ENCODE data around the gene NAAA.
"Not testable (repeated sequence)": the region's sequence is repeated elsewhere in the genome, so short reads cannot be mapped to it uniquely, and the experiment has no call there.

NAAA gene

DNA sequence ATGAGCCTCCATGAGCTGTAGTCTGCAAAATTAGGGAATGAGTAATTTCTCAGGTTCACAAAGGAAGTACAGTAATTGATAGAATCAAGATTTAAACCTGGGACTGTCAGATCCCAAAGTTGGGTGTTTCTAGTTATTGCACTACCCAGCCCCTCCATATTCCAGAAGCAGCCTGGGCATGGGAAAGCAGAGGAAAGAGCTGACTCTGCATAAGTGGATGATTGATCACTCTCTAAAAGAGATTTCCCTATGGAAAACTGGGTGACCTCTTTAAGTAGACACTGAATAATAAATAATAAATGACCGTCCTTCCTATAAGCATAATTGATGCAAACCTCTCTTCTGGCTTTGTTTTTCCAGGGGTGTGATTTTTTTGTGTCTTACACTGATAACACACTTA is 5.2 kb downstream of the NAAA start:
- DNase-seq (ENCODE audit: low spot score in 2 of 2) = no peak
- Mint-ChIP-seq H3K27ac (no peak overlapping the region), H3K4me3 (no peak overlapping the region), H3K9me3 (no peaks in the 10 kb centered on the region), H3K4me1 (peaks cover 12% of the 10 kb centered on the region), H3K36me3 (peaks cover 55% of the 10 kb centered on the region)
- no peak for ATAC-seq

GRCh38 chr4:75930152-75930551 is 10.7 kb downstream of the NAAA start:
- Mint-ChIP-seq H3K27ac (peak overlapping the region; percentile 46), H3K36me3 (peaks cover 64% of the 10 kb centered on the region), H3K4me1 (peaks cover 5% of the 10 kb centered on the region), H3K4me3 (no peak overlapping the region), H3K9me3 (no peaks in the 10 kb centered on the region)
- no peak for ATAC-seq
- no peak for DNase-seq (ENCODE audit: low spot score in 2 of 2)

DNA sequence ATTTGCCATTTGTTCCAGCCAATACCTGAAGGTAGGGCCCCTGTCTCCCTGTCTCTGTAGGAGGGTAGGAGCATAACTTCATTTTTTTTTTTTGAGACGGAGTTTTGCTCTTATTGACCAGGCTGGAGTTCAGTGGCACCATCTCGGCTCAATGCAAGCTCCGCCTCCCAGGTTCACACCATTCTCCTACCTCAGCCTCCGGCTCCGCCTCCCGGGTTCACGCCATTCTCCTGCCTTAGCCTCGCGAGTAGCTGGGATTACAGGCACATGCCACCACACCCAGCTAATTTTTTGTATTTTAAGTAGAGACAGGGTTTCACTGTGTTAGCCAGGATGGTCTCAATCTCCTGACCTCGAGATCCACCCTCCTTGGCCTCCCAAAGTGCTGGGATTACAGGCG is 15.9 kb downstream of the NAAA start:
- not testable (repeated sequence) for H3K4me1 Mint-ChIP-seq; H3K27ac Mint-ChIP-seq; ATAC-seq; H3K4me3 Mint-ChIP-seq; H3K9me3 Mint-ChIP-seq; DNase-seq (ENCODE audit: low spot score in 2 of 2)
- peaks cover 67% of the 10 kb centered on the region for H3K36me3 Mint-ChIP-seq

- Mint-ChIP-seq H3K4me1 (no peaks in the 10 kb centered on the region), H3K36me3 (peaks cover 67% of the 10 kb centered on the region), H3K4me3 (no peak overlapping the region), H3K27ac (no peak overlapping the region), H3K9me3 (no peaks in the 10 kb centered on the region)
- ATAC-seq = no peak
- no peak for DNase-seq (ENCODE audit: low spot score in 2 of 2)
Measured at GRCh38 chr4:75924309-75924827, 16.4 kb downstream of the NAAA start.

- H3K4me1 Mint-ChIP-seq = no peaks in the 10 kb centered on the region
- H3K9me3 Mint-ChIP-seq = no peaks in the 10 kb centered on the region
- peak overlapping the region; percentile 16 for H3K27ac Mint-ChIP-seq
- ATAC-seq (no peak), DNase-seq (ENCODE audit: low spot score in 2 of 2) (no peak)
- H3K36me3 Mint-ChIP-seq = peaks cover 77% of the 10 kb centered on the region
- no peak overlapping the region for H3K4me3 Mint-ChIP-seq
Measured at GRCh38 chr4:75922588-75922987, 18.2 kb downstream of the NAAA start.

DNA sequence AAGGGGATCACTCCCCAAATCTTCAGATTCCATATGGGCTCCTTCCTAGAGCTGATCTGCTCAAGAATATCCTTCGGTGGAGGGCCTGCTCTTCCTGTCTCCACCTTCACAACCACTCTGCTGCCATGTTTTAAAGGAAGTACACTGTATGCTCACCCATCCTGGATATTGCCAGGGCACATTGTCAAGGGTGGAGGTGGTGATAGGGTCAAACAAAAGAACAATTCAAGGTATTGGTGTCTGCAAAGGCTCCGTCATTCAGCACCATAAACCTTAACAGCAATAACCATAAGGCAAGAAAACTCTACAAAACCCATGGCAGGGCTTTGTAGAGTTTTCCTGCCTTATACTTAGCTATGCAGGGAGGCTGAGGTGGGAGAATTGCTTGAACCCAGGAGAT is 18.9 kb downstream of the NAAA start:
- peaks cover 77% of the 10 kb centered on the region for H3K36me3 Mint-ChIP-seq
- H3K27ac Mint-ChIP-seq = peak overlapping the region; percentile 16
- ATAC-seq (no peak), DNase-seq (ENCODE audit: low spot score in 2 of 2) (no peak)
- H3K4me3 Mint-ChIP-seq = no peak overlapping the region
- no peaks in the 10 kb centered on the region for H3K4me1 Mint-ChIP-seq
- no peaks in the 10 kb centered on the region for H3K9me3 Mint-ChIP-seq

GRCh38 chr4:75920327-75920726 is 20.5 kb downstream of the NAAA start:
- H3K36me3 Mint-ChIP-seq = peaks cover 83% of the 10 kb centered on the region
- ATAC-seq (no peak), DNase-seq (ENCODE audit: low spot score in 2 of 2) (no peak)
- no peak overlapping the region for H3K4me3 Mint-ChIP-seq
- no peak overlapping the region for H3K27ac Mint-ChIP-seq
- no peaks in the 10 kb centered on the region for H3K9me3 Mint-ChIP-seq
- H3K4me1 Mint-ChIP-seq = no peaks in the 10 kb centered on the region

- Mint-ChIP-seq H3K4me3 (no peak overlapping the region), H3K36me3 (peaks cover 81% of the 10 kb centered on the region), H3K27ac (no peak overlapping the region), H3K4me1 (no peaks in the 10 kb centered on the region), H3K9me3 (no peaks in the 10 kb centered on the region)
- DNase-seq (ENCODE audit: low spot score in 2 of 2) = no peak
- no peak for ATAC-seq
Measured at GRCh38 chr4:75919920-75920319, 20.9 kb downstream of the NAAA start.

- ATAC-seq (peak; percentile 65), DNase-seq (ENCODE audit: low spot score in 2 of 2) (no peak)
- H3K4me3 Mint-ChIP-seq = no peak overlapping the region
- H3K36me3 Mint-ChIP-seq = peaks cover 76% of the 10 kb centered on the region
- no peaks in the 10 kb centered on the region for H3K4me1 Mint-ChIP-seq
- no peak overlapping the region for H3K27ac Mint-ChIP-seq
- no peaks in the 10 kb centered on the region for H3K9me3 Mint-ChIP-seq
Measured at GRCh38 chr4:75916091-75916661, 24.6 kb downstream of the NAAA start.

GRCh38 chr4:75912968-75913367 is 27.8 kb downstream of the NAAA start:
- DNase-seq (ENCODE audit: low spot score in 2 of 2) (no peak), ATAC-seq (no peak)
- Mint-ChIP-seq H3K9me3 (no peaks in the 10 kb centered on the region), H3K27ac (no peak overlapping the region), H3K36me3 (peaks cover 44% of the 10 kb centered on the region), H3K4me3 (no peak overlapping the region), H3K4me1 (no peaks in the 10 kb centered on the region)

DNA sequence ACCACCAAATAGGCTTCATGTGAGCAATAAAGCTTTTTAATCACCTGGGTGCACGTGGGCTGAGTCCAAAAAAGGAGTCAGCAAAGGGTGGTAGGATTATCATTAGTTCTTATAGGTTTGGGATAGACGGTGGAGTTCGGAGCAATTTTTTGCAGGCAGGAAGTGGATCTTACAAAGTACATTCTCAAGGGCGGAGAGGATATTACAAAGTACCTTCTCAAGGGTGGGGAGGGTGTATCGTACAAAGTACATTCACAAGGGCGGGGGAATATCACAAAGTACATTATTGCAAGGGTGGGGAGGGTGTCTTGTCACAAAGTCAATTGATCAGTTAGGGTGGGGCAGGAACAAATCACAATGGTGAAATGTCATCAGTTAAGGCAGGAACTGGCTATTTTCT is 30.0 kb downstream of the NAAA start:
- H3K9me3 Mint-ChIP-seq; H3K27ac Mint-ChIP-seq; H3K4me3 Mint-ChIP-seq; ATAC-seq; H3K4me1 Mint-ChIP-seq; DNase-seq (ENCODE audit: low spot score in 2 of 2): not testable (repeated sequence)
- peaks cover 24% of the 10 kb centered on the region for H3K36me3 Mint-ChIP-seq

GRCh38 chr4:75909405-75909804 is 31.4 kb downstream of the NAAA start:
- no peak overlapping the region for H3K4me3 Mint-ChIP-seq
- no peaks in the 10 kb centered on the region for H3K4me1 Mint-ChIP-seq

DNA sequence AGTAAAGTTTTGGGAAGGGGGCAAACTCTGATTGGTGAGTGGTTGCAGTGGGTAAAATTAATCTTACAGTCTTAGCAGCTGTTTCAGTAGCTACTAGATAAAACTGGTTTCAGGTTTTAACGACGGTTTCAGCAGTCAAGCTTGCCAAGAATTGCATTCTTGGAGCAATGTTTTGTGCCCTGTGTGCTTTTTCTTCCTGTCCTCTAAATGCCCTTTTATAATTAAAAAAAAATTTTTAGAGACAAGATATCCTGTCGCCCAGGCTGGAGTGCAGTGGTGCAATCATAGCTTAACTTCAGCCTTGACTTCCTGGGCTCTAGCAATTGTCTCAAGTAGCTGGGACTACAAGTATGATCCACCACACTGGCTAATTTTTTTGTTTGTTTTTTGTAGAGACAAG is 32.3 kb downstream of the NAAA start:
- no peak for ATAC-seq
- no peak overlapping the region for H3K27ac Mint-ChIP-seq
- H3K9me3 Mint-ChIP-seq = no peaks in the 10 kb centered on the region
- peaks cover 8% of the 10 kb centered on the region for H3K36me3 Mint-ChIP-seq
- DNase-seq (ENCODE audit: low spot score in 2 of 2) = no peak
- no peak overlapping the region for H3K4me3 Mint-ChIP-seq
- no peaks in the 10 kb centered on the region for H3K4me1 Mint-ChIP-seq

More at GRCh38 chr4:75909405-75909804, 31.4 kb downstream of the NAAA start:
- Mint-ChIP-seq H3K9me3 (no peaks in the 10 kb centered on the region), H3K36me3 (peaks cover 17% of the 10 kb centered on the region), H3K27ac (no peak overlapping the region)
- no peak for DNase-seq (ENCODE audit: low spot score in 2 of 2)
- ATAC-seq = no peak

DNA sequence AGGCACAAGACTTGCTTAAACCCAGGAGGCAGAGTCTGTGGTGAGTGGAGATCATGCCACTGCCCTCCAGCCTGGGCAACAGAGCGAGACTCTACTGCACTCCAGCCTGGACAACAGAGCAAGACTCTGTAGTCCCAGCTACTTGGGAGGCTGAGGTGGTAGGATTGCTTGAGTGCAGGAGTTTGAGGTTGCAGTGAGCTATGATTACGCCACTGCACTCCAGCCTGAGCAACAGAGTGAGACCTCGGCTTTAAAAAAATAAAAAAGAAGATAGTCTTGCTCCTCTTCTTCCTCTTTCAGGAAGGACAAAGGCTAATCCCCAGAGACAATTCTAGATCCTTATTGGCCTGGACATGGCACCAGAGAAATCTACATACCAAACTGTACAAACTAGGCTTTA is 32.8 kb downstream of the NAAA start:
- DNase-seq (ENCODE audit: low spot score in 2 of 2) (no peak), ATAC-seq (no peak)
- Mint-ChIP-seq H3K36me3 (peaks cover 3% of the 10 kb centered on the region), H3K4me1 (no peaks in the 10 kb centered on the region), H3K4me3 (no peak overlapping the region), H3K9me3 (no peaks in the 10 kb centered on the region), H3K27ac (no peak overlapping the region)

- Mint-ChIP-seq H3K9me3 (no peaks in the 10 kb centered on the region), H3K27ac (no peak overlapping the region), H3K4me3 (no peak overlapping the region), H3K36me3 (no peaks in the 10 kb centered on the region), H3K4me1 (no peaks in the 10 kb centered on the region)
- ATAC-seq = no peak
- DNase-seq (ENCODE audit: low spot score in 2 of 2) = no peak
Measured at GRCh38 chr4:75904076-75904475, 36.7 kb downstream of the NAAA start.

DNA sequence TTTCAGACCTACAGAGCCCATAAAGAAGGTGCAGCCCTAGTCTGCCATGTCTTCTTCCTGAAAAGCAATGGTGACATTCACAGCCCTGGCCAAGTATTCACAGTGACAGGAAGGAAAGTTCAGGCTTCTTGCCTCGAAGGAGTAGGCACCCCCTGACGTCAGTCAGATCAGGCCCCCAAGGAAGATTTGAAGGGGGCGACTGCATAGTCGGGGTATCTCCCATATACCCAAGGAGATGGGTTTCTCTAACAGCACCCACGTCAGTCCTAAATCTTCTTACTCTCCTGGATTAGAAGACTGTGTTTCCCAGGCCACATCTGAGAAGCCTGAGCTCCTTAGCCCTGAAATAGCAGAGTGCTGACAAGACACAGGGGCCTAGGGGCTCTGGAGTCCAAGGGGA is 38.5 kb downstream of the NAAA start, which contains the start of gene PPEF2:
TSS of gene PPEF2 (minus strand) at position 101 of the 400 bp plus-strand sequence. CDS start 6,127 bp downstream, outside the sequence.
- H3K4me1 Mint-ChIP-seq = no peaks in the 10 kb centered on the region
- DNase-seq (ENCODE audit: low spot score in 2 of 2) = no peak

More for the DNA sequence above, 38.5 kb downstream of the NAAA start, which contains the start of gene PPEF2:
- no peak for ATAC-seq
- Mint-ChIP-seq H3K27ac (no peak within 1 kb of the TSS), H3K36me3 (no peaks in the 10 kb centered on the region), H3K4me3 (no peak within 1 kb of the TSS), H3K9me3 (no peaks in the 10 kb centered on the region)

Measured in stimulated activated effector memory CD8-positive, alpha-beta T cell treated with anti-CD3 and anti-CD28 coated beads, Interleukin-12 subunit alpha, Interleukin-12 subunit beta, amount 100 ng/mL, for 72 hours (primary cell).